Measurements from ENCODE around the gene STK17A.
"Not testable (repeated sequence)": the region's sequence is repeated elsewhere in the genome, so short reads cannot be mapped to it uniquely, and the experiment has no call there.

The STK17A gene

DNA sequence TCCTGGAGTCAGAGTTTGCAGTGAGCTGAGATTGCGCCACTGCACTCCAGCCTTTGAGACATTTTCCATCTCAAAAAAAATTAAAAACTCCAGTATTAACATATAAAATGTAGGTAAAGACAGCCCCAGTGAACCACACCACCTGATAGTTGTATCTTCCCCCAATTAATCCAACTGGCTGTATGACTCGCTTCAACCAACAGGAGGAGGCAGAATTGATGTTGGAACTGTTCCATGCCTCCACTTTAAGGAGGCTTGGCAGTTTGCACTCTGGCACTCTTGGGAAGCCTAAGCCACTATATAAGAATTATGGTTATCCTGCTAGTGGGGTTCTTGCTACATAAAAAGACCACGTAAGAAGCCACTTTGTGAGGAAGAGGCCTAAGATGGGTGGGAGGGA lies 72.7 kb downstream of the STK17A start:
- DNase-seq: no peak

DNA sequence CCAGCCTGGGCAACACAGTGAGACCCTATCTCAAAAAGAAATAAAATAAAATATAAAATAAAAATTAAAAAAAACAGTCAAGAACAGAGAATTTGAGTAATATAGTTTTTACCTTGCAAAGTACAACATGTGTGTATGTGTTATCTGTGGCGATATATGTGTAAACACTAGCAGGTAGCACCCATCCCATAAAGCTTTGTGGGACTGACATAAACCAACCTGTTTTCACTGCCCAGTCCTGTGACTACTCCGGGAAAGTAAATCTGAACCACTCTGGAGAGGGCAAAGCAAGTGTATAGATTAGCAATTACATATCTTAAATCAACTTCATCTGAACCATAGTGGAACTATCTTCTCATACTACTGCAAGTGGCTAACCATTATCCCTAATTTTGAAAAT lies 74.1 kb downstream of the STK17A start:
- no peak for DNase-seq

DNA sequence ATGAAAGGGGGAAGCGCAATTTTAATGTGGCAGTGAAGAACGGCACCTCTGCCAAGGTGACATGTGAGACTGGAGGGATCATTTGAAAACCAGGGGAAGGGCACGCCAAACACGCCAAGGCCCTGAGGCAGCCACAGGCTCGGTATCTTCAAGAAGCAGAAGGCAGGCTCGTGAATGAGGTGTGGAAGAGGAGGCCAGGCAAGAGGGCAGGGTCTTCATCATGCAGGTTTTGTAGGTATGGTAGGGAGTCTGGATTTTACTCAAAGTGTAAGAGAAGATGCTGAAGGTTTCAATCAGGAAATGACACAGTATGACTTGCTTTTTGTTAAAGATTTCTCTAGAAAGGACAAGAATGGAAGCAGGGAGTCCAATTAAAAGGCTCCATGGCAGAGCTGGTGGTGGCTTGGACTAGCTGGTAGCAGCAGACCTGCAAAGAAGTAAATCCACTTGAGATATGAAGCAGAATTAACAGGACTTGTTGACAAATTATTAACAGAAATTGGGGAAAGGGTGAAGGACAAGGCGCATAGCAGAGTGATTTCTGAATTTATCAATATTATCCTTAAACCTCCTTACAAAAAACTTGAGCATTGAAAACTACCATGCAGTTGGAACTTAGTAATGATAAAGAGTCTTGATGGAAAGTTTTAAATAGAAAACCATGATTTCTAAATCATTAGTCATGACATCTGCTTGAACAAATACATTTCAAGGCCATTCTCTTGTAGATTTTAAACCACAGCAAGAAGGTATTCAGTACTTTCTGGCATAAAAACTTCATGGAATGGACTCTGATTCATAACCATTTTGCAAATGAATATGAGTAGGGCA lies 76.0 kb downstream of the STK17A start:
- no peak for DNase-seq

DNA sequence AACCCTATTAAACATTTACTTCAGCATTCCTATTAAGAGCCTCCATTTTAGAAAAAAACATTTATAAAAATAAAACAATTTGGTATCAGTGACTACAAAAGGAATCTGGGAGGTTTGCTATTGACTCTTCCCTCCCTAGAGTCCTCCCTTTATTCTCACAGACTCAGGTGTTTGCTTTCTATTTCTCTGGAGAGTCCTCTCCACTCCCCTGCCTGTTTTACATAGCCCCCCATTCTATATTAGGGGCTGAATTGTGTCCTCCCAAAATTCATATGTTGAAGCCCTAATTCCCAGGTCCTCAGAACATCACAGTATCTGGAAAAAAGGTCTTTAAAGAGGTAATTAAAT lies 76.6 kb downstream of the STK17A start:
- no peak for DNase-seq

DNA sequence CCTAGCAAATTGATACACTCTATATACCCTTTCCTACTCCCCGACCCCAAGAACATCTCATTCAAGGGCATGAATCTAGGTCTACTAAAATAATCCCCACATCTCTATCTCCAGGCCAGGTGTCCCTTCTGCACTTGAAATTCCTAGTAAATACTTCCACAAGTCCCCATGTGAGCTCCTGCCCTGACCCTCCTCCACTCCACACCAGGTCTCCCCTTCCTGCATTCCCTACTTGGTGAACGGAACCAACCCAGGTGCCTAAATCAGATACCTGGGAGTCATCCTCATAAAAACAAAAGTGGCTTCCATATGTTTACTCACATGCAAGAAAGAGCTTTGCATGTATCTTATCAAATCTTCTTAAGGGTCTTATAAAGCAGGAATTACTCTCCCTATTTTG lies 77.2 kb downstream of the STK17A start:
- no peak for DNase-seq

DNA sequence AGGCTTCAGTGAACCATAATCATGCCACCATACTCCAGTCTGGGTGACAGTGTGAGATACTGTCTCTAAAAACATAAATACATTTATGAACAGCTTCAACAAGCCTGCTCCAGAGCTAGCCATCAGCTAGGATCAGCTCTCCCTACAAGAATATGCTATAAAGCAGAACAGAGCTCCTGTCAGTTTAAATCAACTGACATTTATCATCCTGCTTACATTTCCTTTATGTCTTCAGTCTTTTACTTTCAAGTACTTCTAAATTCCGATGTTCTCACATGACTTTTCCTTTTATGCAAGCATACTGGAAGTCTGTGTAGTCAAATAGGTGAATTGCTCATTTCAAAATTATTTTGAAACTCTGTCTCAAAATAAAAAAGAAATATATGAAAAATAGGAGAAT lies 81.8 kb downstream of the STK17A start:
- DNase-seq: no peak

DNA sequence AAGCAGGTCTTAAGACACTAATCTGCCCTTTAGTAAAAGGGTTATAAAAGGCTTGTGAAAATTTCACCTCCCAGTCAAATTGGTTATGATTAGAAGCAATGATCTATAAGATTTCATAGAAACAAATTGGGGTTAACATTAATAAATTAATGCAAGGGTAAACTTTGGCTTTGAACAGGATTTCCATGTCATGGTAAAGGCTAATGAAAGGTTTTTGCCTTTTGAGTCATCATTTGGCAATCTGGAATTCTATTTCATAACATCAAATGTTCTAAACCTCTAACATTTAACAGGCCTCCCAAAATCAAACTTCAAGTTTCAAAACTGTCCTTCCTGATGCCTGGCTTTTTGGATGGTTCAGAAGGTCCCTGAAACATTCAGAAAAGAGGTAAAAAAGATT lies 84.0 kb downstream of the STK17A start:
- no peak for DNase-seq

DNA sequence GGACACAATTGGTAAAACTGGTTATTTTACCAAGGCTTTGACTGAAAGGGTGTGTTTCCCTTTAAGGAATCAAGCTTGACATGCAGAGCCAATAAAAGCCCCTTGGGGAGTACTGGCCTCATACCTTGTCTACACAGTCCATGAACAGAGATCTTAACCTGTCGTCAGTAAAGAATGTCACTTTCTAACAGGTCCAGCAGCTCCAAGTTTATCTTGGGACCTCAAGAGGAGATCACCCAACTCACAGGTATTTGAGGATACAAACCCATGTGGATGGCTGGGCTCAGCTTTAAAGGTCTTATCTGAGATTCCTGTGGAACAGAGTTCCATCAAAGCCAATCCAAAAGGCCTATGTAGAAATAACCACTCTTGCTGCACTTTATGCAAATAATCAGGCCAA lies 85.1 kb downstream of the STK17A start:
- DNase-seq: no peak

DNA sequence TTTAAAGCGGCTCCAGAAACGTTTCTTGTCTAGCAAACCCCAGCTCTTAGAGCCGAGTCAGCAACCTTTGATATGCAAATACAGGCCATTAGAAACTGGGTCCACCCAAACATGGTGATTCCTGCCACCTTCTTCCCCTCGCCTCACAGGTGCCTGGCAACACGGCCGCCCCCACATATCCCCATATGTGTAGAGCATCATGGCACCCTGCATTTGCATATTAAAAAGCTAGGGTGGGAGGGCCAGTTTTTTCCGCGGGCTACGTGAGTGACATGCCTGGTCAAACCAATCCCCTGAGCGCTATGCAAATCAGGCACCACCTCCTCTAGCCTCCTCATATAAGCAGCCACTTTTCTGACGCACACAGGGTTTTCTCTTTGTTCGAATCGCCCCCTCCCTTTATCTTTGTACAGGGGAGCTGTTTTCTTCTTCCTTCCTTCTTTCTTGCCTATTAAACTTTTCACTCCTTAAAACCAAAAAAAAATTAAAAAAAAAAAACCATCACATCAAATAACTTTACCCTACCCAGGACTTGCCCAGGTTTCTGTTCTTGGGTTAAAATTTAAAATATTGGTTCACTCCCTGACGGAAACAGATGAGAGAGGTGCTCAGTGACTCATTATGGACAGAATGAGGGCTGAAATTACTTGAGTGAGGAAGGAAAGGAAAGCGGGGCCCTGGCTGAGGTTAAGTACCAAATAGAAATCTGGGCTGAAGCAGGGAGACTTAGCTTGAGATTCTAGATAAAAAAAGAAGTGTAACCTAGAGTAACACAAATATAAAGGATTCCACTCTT lies 86.6 kb downstream of the STK17A start:
- no peak for DNase-seq

DNA sequence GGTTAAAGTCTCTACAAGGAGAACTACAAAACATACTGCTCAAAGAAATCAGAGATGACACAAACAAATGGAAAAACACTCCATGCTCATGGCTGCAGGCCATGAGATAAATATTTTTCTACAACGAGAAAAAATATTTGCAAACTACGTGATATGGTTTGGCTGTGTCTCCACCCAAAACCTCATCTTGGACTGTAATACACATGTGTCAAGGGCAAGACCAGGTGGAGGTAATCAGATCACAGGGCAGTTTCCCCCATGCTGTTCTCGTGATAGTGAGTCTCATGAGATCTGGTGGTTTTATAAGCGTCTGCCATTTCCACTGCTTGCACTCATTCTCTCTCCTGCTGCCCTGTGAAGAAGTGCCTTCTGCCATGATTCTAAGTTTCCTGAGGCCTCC lies 88.6 kb downstream of the STK17A start:
- no peak for DNase-seq

DNA sequence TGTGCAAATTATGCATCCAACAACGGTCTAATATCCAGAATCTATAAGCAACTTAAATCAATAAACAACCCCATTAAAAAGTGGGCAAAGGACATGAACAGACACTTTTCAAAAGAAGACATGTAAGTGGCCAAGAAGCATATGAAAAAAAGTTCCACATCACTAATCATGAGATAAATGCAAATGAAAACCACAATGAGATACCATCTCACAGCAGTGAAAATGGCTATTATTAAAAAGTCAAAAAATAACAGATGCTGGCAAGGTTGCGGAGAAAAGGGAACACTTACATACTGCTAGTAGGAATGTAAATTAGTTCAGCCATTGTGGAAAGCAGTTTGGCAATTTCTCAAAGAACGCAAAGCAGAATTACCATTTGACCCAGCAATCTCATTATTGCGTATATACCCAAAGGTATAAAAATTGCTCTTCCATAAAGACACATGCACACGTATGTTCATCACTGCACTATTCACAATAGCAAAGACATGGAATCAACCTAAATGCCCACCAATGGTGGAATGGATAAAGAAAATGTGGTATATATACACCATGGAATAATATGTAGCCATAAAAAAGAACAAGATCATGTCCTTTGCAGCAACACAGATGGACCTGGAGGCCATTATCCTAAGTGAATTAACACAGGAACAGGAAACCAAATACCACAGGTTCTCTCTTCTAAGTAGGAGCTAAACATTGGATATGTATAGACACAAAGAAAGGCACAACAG lies 90.5 kb downstream of the STK17A start:
- not testable (repeated sequence) for DNase-seq

DNA sequence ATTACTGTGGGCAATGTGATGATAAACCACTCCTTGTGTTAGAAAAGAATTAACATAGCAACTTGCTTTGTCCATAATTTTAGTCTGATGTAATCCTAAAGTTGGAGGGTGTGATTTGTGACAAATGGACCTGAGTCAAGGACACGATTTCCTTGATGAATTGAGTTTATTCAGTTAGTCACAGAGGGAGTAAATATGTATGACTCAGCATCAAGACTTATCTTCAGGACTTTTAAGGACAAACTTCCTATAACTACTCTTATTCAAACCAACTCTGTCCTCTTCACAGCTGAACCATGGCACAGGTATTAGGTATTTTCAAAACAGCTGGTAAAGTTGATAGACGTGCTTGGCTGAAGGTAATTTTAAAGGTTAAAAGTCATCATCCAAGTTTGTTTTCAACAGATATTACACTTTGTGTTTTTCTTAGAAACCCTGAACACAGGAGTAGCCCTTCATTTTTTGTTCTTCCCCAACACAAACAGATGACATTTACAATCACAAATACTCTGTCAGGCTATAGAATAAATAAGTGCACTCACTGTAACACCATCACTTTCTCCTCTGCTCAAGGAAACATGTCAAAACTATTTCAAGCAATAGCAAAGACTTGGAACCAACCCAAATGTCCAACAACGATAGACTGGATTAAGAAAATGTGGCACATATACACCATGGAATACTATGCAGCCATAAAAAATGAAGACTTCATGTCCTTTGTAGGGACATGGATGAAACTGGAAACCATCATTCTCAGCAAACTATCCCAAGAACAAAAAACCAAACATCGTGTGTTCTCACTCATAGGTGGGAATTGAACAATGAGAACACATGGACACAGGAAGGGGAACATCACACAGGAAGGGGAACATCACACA lies 91.9 kb downstream of the STK17A start:
- DNase-seq: no peak
